OCI-LY1 (cell line): Measurements from ENCODE around the gene UBASH3B.

Source experiments
- H2AFZ ChIP-seq: fragments of 200-600 bp; sonication (generic), shearing (Covaris generic); 2 replicates; pipeline ENCODE4 v1.6.0; 2014; ENCODE audit warnings: antibody characterized with exemption, mild to moderate bottlenecking, low read length
- H3F3A ChIP-seq: fragments of 200-600 bp; sonication (generic), shearing (Covaris generic); 2 replicates; pipeline ENCODE4 v1.6.0; 2014; ENCODE audit warnings: mild to moderate bottlenecking, antibody characterized with exemption, low read length, moderate library complexity; ENCODE audit not compliant: insufficient read depth
- H3K27ac ChIP-seq: fragments of 200-600 bp; sonication (generic); 2 replicates; pipeline ENCODE4 v1.5.1; 2014; ENCODE audit warnings: low read length, mixed run types, mild to moderate bottlenecking, low read depth; ENCODE audit not compliant: poor library complexity, severe bottlenecking
- H3K27me3 ChIP-seq: fragments of 200-600 bp; sonication (generic); 2 replicates; pipeline ENCODE4 v1.6.0; 2014; ENCODE audit warnings: antibody characterized with exemption, mild to moderate bottlenecking, low read length, moderate library complexity; ENCODE audit not compliant: insufficient read depth
- H3K36me3 ChIP-seq: fragments of 200-600 bp; sonication (generic); 2 replicates; pipeline ENCODE4 v1.6.1; 2014; ENCODE audit warnings: mild to moderate bottlenecking, antibody characterized with exemption, low read length, moderate library complexity, mixed read lengths; ENCODE audit not compliant: insufficient read depth
- H3K4me1 ChIP-seq: fragments of 200-600 bp; sonication (generic); 2 replicates; pipeline ENCODE4 v1.5.1; 2014; ENCODE audit warnings: mild to moderate bottlenecking, low read length, moderate library complexity; ENCODE audit not compliant: insufficient read depth, severe bottlenecking
- H3K4me2 ChIP-seq: fragments of 200-600 bp; sonication (generic), shearing (Covaris generic); 2 replicates; pipeline ENCODE4 v1.6.1; 2014; ENCODE audit warnings: low read length
- H3K4me3 ChIP-seq: fragments of 200-600 bp; sonication (generic); 2 replicates; pipeline ENCODE4 v1.5.1; 2014; ENCODE audit warnings: low read length, low read depth, mild to moderate bottlenecking, mixed read lengths; ENCODE audit not compliant: poor library complexity, severe bottlenecking
- H3K79me2 ChIP-seq: fragments of 200-600 bp; shearing (Covaris generic); 2 replicates; pipeline ENCODE4 v1.6.1; 2016; ENCODE audit warnings: mixed run types, low read length, mixed read lengths; ENCODE audit not compliant: insufficient read depth
- H3K9ac ChIP-seq: fragments of 200-600 bp; sonication (generic), shearing (Covaris generic); 2 replicates; pipeline ENCODE4 v1.6.1; 2014; ENCODE audit warnings: mild to moderate bottlenecking, low read length, mixed read lengths
- H3K9me2 ChIP-seq: fragments of 200-600 bp; sonication (generic), shearing (Covaris generic); 2 replicates; pipeline ENCODE4 v1.6.1; 2014; ENCODE audit warnings: low read depth, mild to moderate bottlenecking, low read length, mixed read lengths
- H3K9me3 ChIP-seq: fragments of 200-600 bp; shearing (Covaris generic); 2 replicates; pipeline ENCODE4 v1.6.1; 2014; ENCODE audit warnings: low read length, mixed read lengths
- H4K20me1 ChIP-seq: fragments of 200-600 bp; sonication (generic), shearing (Covaris generic); 2 replicates; pipeline ENCODE4 v1.6.0; 2016; ENCODE audit warnings: mild to moderate bottlenecking, low read length; ENCODE audit not compliant: insufficient read depth
- EZH2 ChIP-seq: fragments of 200-600 bp; sonication (generic), shearing (Covaris generic); IDR thresholded peaks from 2 replicates; pipeline ENCODE4 v1.8.0; 2017; ENCODE audit warnings: borderline replicate concordance, mixed run types, mild to moderate bottlenecking, antibody characterized with exemption, low read length, moderate library complexity, mixed read lengths
- TF ChIP-seq, protein P1 (sequence below): fragments of 200-600 bp; sonication (generic), shearing (Covaris generic); IDR thresholded peaks from 2 replicates; pipeline ENCODE4 v1.5.1; 2017; ENCODE audit warnings: mild to moderate bottlenecking, antibody characterized with exemption, low read length, moderate library complexity, mixed read lengths

The UBASH3B gene

GRCh38 chr11:122785031-122785541 is 129.6 kb downstream of the UBASH3B start:
- Histone ChIP-seq H3K4me1 (no peaks in the 10 kb centered on the region), H3K27me3 (no peaks in the 10 kb centered on the region), H3K36me3 (no peaks in the 10 kb centered on the region), H3K4me3 (no peak overlapping the region), H3F3A (no peaks in the 10 kb centered on the region), H3K9me3 (no peaks in the 10 kb centered on the region), H3K4me2 (no peak overlapping the region), H2AFZ (no peak overlapping the region), H3K9ac (no peak overlapping the region), H3K27ac (no peak overlapping the region), H4K20me1 (no peaks in the 10 kb centered on the region), H3K9me2 (no peaks in the 10 kb centered on the region), H3K79me2 (no peaks in the 10 kb centered on the region)
- no peak for TF ChIP-seq EZH2
- TF ChIP-seq, protein P1, sequence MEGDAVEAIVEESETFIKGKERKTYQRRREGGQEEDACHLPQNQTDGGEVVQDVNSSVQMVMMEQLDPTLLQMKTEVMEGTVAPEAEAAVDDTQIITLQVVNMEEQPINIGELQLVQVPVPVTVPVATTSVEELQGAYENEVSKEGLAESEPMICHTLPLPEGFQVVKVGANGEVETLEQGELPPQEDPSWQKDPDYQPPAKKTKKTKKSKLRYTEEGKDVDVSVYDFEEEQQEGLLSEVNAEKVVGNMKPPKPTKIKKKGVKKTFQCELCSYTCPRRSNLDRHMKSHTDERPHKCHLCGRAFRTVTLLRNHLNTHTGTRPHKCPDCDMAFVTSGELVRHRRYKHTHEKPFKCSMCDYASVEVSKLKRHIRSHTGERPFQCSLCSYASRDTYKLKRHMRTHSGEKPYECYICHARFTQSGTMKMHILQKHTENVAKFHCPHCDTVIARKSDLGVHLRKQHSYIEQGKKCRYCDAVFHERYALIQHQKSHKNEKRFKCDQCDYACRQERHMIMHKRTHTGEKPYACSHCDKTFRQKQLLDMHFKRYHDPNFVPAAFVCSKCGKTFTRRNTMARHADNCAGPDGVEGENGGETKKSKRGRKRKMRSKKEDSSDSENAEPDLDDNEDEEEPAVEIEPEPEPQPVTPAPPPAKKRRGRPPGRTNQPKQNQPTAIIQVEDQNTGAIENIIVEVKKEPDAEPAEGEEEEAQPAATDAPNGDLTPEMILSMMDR, result no peak

DNA sequence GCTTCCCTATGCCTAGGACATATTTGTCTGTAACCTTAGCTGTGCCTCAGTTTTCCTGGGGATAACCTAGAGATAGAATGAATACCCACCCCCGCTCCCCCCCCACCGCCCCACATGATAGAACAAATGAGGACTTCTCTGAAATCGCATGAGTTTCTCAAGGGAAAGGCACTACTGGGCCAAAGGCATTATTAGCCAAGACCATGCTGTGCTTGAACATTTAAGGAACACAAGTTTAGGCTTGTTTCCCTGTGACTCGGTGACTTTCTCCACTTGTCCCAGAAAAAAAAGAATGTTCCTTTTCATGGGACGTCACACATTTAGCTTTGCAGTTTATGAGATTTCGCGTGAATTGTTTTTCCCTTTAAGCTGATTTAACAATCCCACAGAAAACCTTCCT is 131.4 kb downstream of the UBASH3B start:
- Histone ChIP-seq H4K20me1 (no peaks in the 10 kb centered on the region), H3K4me3 (no peak overlapping the region), H3K27me3 (no peaks in the 10 kb centered on the region), H3K9me3 (no peaks in the 10 kb centered on the region), H3K79me2 (no peaks in the 10 kb centered on the region), H3K9ac (no peak overlapping the region), H3K4me1 (no peaks in the 10 kb centered on the region), H3K36me3 (no peaks in the 10 kb centered on the region), H3K27ac (no peak overlapping the region), H3F3A (no peaks in the 10 kb centered on the region), H3K9me2 (no peaks in the 10 kb centered on the region), H2AFZ (no peak overlapping the region), H3K4me2 (no peak overlapping the region)
- TF ChIP-seq, protein P1, result no peak
- no peak for TF ChIP-seq EZH2

DNA sequence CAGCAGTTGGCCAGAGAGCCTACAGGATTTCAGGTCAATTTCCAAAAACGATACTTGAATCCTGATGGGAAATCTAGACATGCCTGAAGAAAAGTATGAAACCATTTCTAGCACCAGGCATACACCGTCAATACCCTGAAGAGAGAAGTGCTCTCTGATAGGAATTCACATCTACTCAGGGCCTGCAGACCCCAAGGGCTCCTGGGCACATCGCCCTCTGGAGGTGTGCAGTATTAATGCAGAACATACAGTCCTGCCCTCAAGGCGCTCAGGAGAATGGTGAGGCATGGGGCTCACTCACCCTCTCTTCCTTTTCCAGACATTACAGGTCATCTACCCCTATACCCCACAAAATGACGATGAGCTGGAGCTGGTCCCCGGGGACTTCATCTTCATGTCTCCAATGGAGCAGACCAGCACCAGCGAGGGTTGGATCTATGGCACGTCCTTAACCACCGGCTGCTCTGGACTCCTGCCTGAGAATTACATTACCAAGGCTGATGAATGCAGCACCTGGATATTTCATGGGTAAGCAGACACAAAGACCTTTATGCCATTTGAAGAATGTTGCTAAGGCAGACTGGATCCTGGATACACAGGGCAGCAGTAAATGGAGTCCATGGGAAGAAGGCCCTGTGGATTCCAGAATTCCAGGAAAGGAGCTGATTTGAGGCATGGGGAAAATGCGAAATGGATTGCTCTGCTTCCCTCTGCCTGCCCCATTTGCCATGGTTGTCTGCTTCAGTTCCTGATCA is 133.4 kb downstream of the UBASH3B start:
- TF ChIP-seq EZH2, result no peak
- TF ChIP-seq, protein P1, result peak; percentile 21; the same call in 1 of the 2 replicates
- Histone ChIP-seq H3K27ac (no peak overlapping the region), H3K4me1 (no peaks in the 10 kb centered on the region), H3K36me3 (no peaks in the 10 kb centered on the region), H3K4me2 (no peak overlapping the region), H2AFZ (no peak overlapping the region), H3F3A (no peaks in the 10 kb centered on the region), H3K4me3 (no peak overlapping the region), H3K9me3 (no peaks in the 10 kb centered on the region), H3K79me2 (no peaks in the 10 kb centered on the region), H4K20me1 (no peaks in the 10 kb centered on the region), H3K27me3 (no peaks in the 10 kb centered on the region), H3K9ac (no peak overlapping the region), H3K9me2 (no peaks in the 10 kb centered on the region)
